ENCODE data around the gene MAP3K20.

Gene MAP3K20

GRCh38 chr2:173101687-173102086 lies 26.0 kb downstream of the MAP3K20 start:
- H4K20me1 ChIP-seq = peaks cover 0 to 19% (median 11%) of the 10 kb centered on the region in 11 experiments; a peak in 9 of 22 replicates
- no peak overlapping the region for H3K4me2 ChIP-seq
- H3K4me3 ChIP-seq = no peak overlapping the region
- H3K9ac ChIP-seq = no peak overlapping the region
- H3K9me3 ChIP-seq (replicated peaks in 1 of 11) = no peaks in the 10 kb centered on the region
- TF ChIP-seq Cebpa-rat (IDR thresholded peaks at IDR 0.05) = no peak
- peaks cover 23 to 85% (median 50%) of the 10 kb centered on the region in 11 experiments for H3K36me3 ChIP-seq
- H3K27me3 ChIP-seq = no peaks in the 10 kb centered on the region
- no peaks in the 10 kb centered on the region; a peak in 2 of 20 replicates for H3K4me1 ChIP-seq
- no peak overlapping the region for H3K27ac ChIP-seq

GRCh38 chr2:173104156-173104555 lies 28.5 kb downstream of the MAP3K20 start:
- Histone ChIP-seq H3K4me2 (no peak overlapping the region), H3K4me3 (no peak overlapping the region), H3K9ac (no peak overlapping the region), H4K20me1 (peaks cover 0 to 36% (median 15%) of the 10 kb centered on the region in 11 experiments; a peak in 12 of 22 replicates), H3K27me3 (no peaks in the 10 kb centered on the region), H3K36me3 (peaks cover 16 to 67% (median 43%) of the 10 kb centered on the region in 11 experiments), H3K9me3 (replicated peaks in 1 of 11) (no peaks in the 10 kb centered on the region), H3K4me1 (no peaks in the 10 kb centered on the region; a peak in 2 of 20 replicates), H3K27ac (no peak overlapping the region)
- no peak for TF ChIP-seq Cebpa-rat (IDR thresholded peaks at IDR 0.05)

- TF ChIP-seq Cebpa-rat (IDR thresholded peaks at IDR 0.05) = no peak
- Histone ChIP-seq H3K4me1 (no peaks in the 10 kb centered on the region; a peak in 2 of 20 replicates), H3K36me3 (peaks cover 5 to 58% (median 37%) of the 10 kb centered on the region in 11 experiments; a peak in 18 of 22 replicates), H3K4me2 (no peak overlapping the region), H4K20me1 (peaks cover 0 to 25% (median 12%) of the 10 kb centered on the region in 11 experiments; a peak in 11 of 22 replicates), H3K27me3 (no peaks in the 10 kb centered on the region), H3K9me3 (replicated peaks in 1 of 11) (peaks cover 17 to 20% (median 19%) of the 10 kb centered on the region in 11 experiments), H3K4me3 (no peak overlapping the region), H3K27ac (no peak overlapping the region), H3K9ac (no peak overlapping the region)
Measured at GRCh38 chr2:173106959-173107628, 31.4 kb downstream of the MAP3K20 start.

GRCh38 chr2:173107629-173108022 lies 32.0 kb downstream of the MAP3K20 start:
- Histone ChIP-seq H3K27me3 (no peaks in the 10 kb centered on the region), H3K27ac (no peak overlapping the region), H3K4me3 (no peak overlapping the region), H3K4me1 (no peaks in the 10 kb centered on the region; a peak in 2 of 20 replicates), H4K20me1 (peaks cover 0 to 28% (median 12%) of the 10 kb centered on the region in 11 experiments; a peak in 11 of 22 replicates), H3K9me3 (replicated peaks in 1 of 11) (peaks cover 22 to 25% (median 24%) of the 10 kb centered on the region in 11 experiments), H3K4me2 (no peak overlapping the region), H3K9ac (no peak overlapping the region), H3K36me3 (peaks cover under 1 to 58% (median 36%) of the 10 kb centered on the region in 11 experiments; a peak in 18 of 22 replicates)
- no peak for TF ChIP-seq Cebpa-rat (IDR thresholded peaks at IDR 0.05)

GRCh38 chr2:173109253-173110188 lies 33.9 kb downstream of the MAP3K20 start:
- Histone ChIP-seq H3K27me3 (peaks cover 0 to 6% (median 0%) of the 10 kb centered on the region in 11 experiments; a peak in 2 of 22 replicates), H3K4me1 (no peaks in the 10 kb centered on the region; a peak in 2 of 20 replicates), H4K20me1 (peaks cover 0 to 28% (median 12%) of the 10 kb centered on the region in 11 experiments; a peak in 11 of 22 replicates), H3K4me3 (no peak overlapping the region), H3K9me3 (replicated peaks in 1 of 11) (peaks cover 40 to 44% (median 43%) of the 10 kb centered on the region in 11 experiments), H3K36me3 (peaks cover 0 to 51% (median 36%) of the 10 kb centered on the region in 11 experiments; a peak in 16 of 22 replicates), H3K9ac (no peak overlapping the region), H3K27ac (no peak overlapping the region), H3K4me2 (no peak overlapping the region)
- no peak for TF ChIP-seq Cebpa-rat (IDR thresholded peaks at IDR 0.05)

GRCh38 chr2:173117678-173118077 lies 42.0 kb downstream of the MAP3K20 start:
- Histone ChIP-seq H3K9me3 (replicated peaks in 1 of 11) (peaks cover 20 to 35% (median 24%) of the 10 kb centered on the region in 11 experiments), H3K36me3 (peaks cover 7 to 67% (median 30%) of the 10 kb centered on the region in 11 experiments; a peak in 19 of 22 replicates), H3K27ac (no peak overlapping the region), H3K4me3 (no peak overlapping the region), H3K4me1 (peaks cover 0 to 26% (median 6%) of the 10 kb centered on the region in 10 experiments; a peak in 13 of 20 replicates), H3K4me2 (no peak overlapping the region), H3K27me3 (peaks cover 0 to 65% (median 0%) of the 10 kb centered on the region in 11 experiments; a peak in 5 of 22 replicates), H3K9ac (no peak overlapping the region), H4K20me1 (peaks cover 0 to 75% (median 22%) of the 10 kb centered on the region in 11 experiments; a peak in 15 of 22 replicates)
- no peak for TF ChIP-seq Cebpa-rat (IDR thresholded peaks at IDR 0.05)

GRCh38 chr2:173118395-173118794 lies 42.7 kb downstream of the MAP3K20 start:
- Histone ChIP-seq H3K9ac (no peak overlapping the region), H3K27me3 (peaks cover 0 to 70% (median 0%) of the 10 kb centered on the region in 11 experiments; a peak in 5 of 22 replicates), H3K4me2 (no peak overlapping the region), H3K4me1 (peaks cover 3 to 34% (median 13%) of the 10 kb centered on the region in 10 experiments; a peak in 19 of 20 replicates), H3K27ac (no peak overlapping the region), H3K4me3 (no peak overlapping the region), H3K9me3 (replicated peaks in 1 of 11) (peaks cover 13 to 28% (median 20%) of the 10 kb centered on the region in 11 experiments), H4K20me1 (peaks cover 0 to 82% (median 24%) of the 10 kb centered on the region in 11 experiments; a peak in 18 of 22 replicates), H3K36me3 (peaks cover 7 to 64% (median 30%) of the 10 kb centered on the region in 11 experiments; a peak in 19 of 22 replicates)
- TF ChIP-seq Cebpa-rat (IDR thresholded peaks at IDR 0.05) = no peak

- Histone ChIP-seq H3K27me3 (peaks cover 0 to 76% (median 0%) of the 10 kb centered on the region in 11 experiments; a peak in 5 of 22 replicates), H3K4me2 (peak overlapping the region in 5 of 11 experiments; percentile 4 to 62 (median 19); a peak in 8 of 22 replicates), H4K20me1 (peaks cover 0 to 90% (median 29%) of the 10 kb centered on the region in 11 experiments; a peak in 18 of 22 replicates), H3K9me3 (replicated peaks in 1 of 11) (peaks cover 5 to 20% (median 11%) of the 10 kb centered on the region in 11 experiments), H3K9ac (no peak overlapping the region), H3K4me1 (peaks cover 11 to 42% (median 22%) of the 10 kb centered on the region in 10 experiments), H3K4me3 (no peak overlapping the region), H3K36me3 (peaks cover 7 to 58% (median 27%) of the 10 kb centered on the region in 11 experiments; a peak in 19 of 22 replicates), H3K27ac (no peak overlapping the region)
- TF ChIP-seq Cebpa-rat (IDR thresholded peaks at IDR 0.05) = no peak
Measured at GRCh38 chr2:173119069-173119807, 43.6 kb downstream of the MAP3K20 start.
